ENCODE results near the gene BPIFA2. TPM values are rescaled to one million over a fixed set of nuclear protein-coding genes. Genes with fewer than 3 reads are reported as not detected.

The BPIFA2 gene
- total RNA-seq, 1 donor from 2014 or later, result not detected

GRCh38 chr20:33124994-33125393 lies 43.0 kb upstream of the BPIFA2 start:
- no peak overlapping the region for H3K27ac Mint-ChIP-seq (ENCODE audit: unreplicated experiment)
- H3K9me3 Mint-ChIP-seq (ENCODE audit: unreplicated experiment), result peaks cover 7% of the 10 kb centered on the region
- no peak for TF ChIP-seq CTCF (IDR thresholded peaks at IDR 0.05; ENCODE audit: partially characterized antibody, unreplicated experiment)
- no peak overlapping the region for H3K4me3 Mint-ChIP-seq (ENCODE audit: unreplicated experiment)
- peaks cover 11% of the 10 kb centered on the region for H3K27me3 Mint-ChIP-seq (ENCODE audit: unreplicated experiment)
- H3K36me3 Mint-ChIP-seq (ENCODE audit: unreplicated experiment), result peaks cover 20% of the 10 kb centered on the region
- no peak for DNase-seq
- peaks cover 2% of the 10 kb centered on the region for H3K4me1 Mint-ChIP-seq (ENCODE audit: low read depth, unreplicated experiment)

DNA sequence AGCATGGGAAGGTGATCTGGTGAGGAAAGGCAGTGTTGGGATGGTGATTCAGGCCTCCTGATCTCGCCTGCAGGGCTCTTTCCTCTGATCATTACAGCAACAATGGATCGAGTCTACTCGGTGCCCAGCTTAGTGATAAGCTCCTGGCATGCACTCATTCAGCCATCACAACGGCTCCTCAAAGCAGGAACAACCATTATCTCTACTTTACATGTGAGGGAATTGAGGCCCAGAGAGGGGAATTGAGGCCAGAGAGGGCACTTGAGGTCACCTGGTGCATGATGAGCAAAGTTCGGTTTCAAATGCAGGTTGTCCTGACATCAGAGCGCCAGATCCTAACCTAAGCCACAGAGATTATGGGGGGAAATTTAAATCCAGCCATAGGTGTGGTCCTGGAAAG lies 42.0 kb upstream of the BPIFA2 start:
- peaks cover 11% of the 10 kb centered on the region for H3K27me3 Mint-ChIP-seq (ENCODE audit: unreplicated experiment)
- H3K27ac Mint-ChIP-seq (ENCODE audit: unreplicated experiment), result no peak overlapping the region
- no peak for DNase-seq
- peaks cover 2% of the 10 kb centered on the region for H3K4me1 Mint-ChIP-seq (ENCODE audit: low read depth, unreplicated experiment)
- H3K9me3 Mint-ChIP-seq (ENCODE audit: unreplicated experiment), result peaks cover 7% of the 10 kb centered on the region
- no peak overlapping the region for H3K4me3 Mint-ChIP-seq (ENCODE audit: unreplicated experiment)
- H3K36me3 Mint-ChIP-seq (ENCODE audit: unreplicated experiment), result peaks cover 20% of the 10 kb centered on the region
- no peak for TF ChIP-seq CTCF (IDR thresholded peaks at IDR 0.05; ENCODE audit: partially characterized antibody, unreplicated experiment)

- peaks cover 2% of the 10 kb centered on the region for H3K4me1 Mint-ChIP-seq (ENCODE audit: low read depth, unreplicated experiment)
- peaks cover 11% of the 10 kb centered on the region for H3K27me3 Mint-ChIP-seq (ENCODE audit: unreplicated experiment)
- no peak overlapping the region for H3K4me3 Mint-ChIP-seq (ENCODE audit: unreplicated experiment)
- peaks cover 12% of the 10 kb centered on the region for H3K36me3 Mint-ChIP-seq (ENCODE audit: unreplicated experiment)
- H3K27ac Mint-ChIP-seq (ENCODE audit: unreplicated experiment), result no peak overlapping the region
- no peak for TF ChIP-seq CTCF (IDR thresholded peaks at IDR 0.05; ENCODE audit: partially characterized antibody, unreplicated experiment)
- peaks cover 4% of the 10 kb centered on the region for H3K9me3 Mint-ChIP-seq (ENCODE audit: unreplicated experiment)
- no peak for DNase-seq
Observed at GRCh38 chr20:33127422-33128097, 40.4 kb upstream of the BPIFA2 start.

- Mint-ChIP-seq H3K27ac (ENCODE audit: unreplicated experiment) (no peak overlapping the region), H3K4me3 (ENCODE audit: unreplicated experiment) (no peak overlapping the region), H3K27me3 (ENCODE audit: unreplicated experiment) (peaks cover 5% of the 10 kb centered on the region), H3K4me1 (ENCODE audit: low read depth, unreplicated experiment) (peaks cover 3% of the 10 kb centered on the region), H3K36me3 (ENCODE audit: unreplicated experiment) (no peaks in the 10 kb centered on the region), H3K9me3 (ENCODE audit: unreplicated experiment) (peaks cover 5% of the 10 kb centered on the region)
- no peak for TF ChIP-seq CTCF (IDR thresholded peaks at IDR 0.05; ENCODE audit: partially characterized antibody, unreplicated experiment)
- no peak for DNase-seq
Observed at GRCh38 chr20:33130568-33131061, 37.3 kb upstream of the BPIFA2 start.

DNA sequence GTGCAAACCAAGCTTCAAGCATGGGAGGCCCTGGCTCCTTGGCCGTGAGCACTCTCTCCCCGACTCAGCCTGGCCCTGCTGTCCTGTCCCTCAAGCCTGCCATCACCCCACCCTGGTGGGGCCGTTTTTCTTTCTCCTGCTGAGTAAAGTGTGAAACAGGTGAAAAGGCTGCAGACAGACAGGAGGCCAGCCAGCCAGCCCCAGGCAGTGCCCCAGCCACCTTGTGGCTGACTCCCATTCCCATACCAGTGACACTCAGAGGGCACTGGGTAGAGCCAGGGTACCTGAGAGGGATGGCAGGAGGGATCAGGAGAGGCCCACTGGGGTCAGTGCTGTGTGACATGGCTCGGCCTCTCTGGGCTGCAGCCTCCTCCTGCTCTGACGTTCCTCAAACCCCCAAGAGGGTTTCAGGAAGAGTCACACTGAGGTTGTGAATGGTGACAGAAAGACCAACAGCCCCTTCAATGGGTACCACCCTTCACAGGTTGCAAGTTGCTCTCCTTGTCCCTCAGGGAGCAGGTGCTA lies 35.9 kb upstream of the BPIFA2 start:
- Mint-ChIP-seq H3K27me3 (ENCODE audit: unreplicated experiment) (peaks cover 4% of the 10 kb centered on the region), H3K27ac (ENCODE audit: unreplicated experiment) (no peak overlapping the region), H3K4me3 (ENCODE audit: unreplicated experiment) (no peak overlapping the region), H3K9me3 (ENCODE audit: unreplicated experiment) (peaks cover 5% of the 10 kb centered on the region), H3K4me1 (ENCODE audit: low read depth, unreplicated experiment) (peaks cover 3% of the 10 kb centered on the region), H3K36me3 (ENCODE audit: unreplicated experiment) (no peaks in the 10 kb centered on the region)
- no peak for TF ChIP-seq CTCF (IDR thresholded peaks at IDR 0.05; ENCODE audit: partially characterized antibody, unreplicated experiment)
- no peak for DNase-seq

Data from glutamatergic neuron (in vitro differentiated cells).